ENCODE results near the gene MFSD11. TPM values are rescaled to one million over a fixed set of nuclear protein-coding genes. Genes with fewer than 3 reads are reported as not detected.

MFSD11 gene
- total and polyA plus RNA-seq, 2 of the 8 experiments (the other 6 are each of a cell fraction or from before 2014, with no cell fraction given) = 17.7 to 19.8 TPM

DNA sequence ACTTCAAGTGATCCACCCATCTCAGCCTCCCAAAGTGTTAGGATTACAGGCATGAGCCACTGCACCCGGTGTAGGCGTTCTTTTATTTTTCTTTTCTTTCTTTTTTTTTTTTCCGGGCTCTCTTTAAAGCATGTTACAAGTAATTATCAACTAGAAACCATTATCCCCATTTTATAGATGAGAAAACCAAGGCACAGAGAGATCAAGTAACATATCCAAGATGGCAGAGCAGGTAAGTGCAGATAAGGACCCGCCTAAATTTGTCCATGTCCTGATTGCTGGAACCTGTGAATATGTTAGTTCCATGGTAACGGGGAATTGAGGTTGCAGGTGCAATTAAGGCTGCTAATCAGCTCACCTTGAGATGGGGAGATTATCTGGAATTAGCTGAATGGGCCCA is 54.4 kb downstream of the MFSD11 start (continued):
- no peak for TF ChIP-seq TBP (IDR thresholded peaks at IDR 0.05; ENCODE audit: low read depth, low read length)
- no peak for TF ChIP-seq TAF7 (optimal IDR thresholded peaks at IDR 0.05; ENCODE audit: borderline replicate concordance, low read depth, low read length)
- no peak for TF ChIP-seq E2F6 (IDR thresholded peaks at IDR 0.05)
- TF ChIP-seq POU5F1 (IDR thresholded peaks at IDR 0.05; ENCODE audit: low read depth, low read length) = no peak
